Globus pallidus (tissue), 1 donor: Measurements from ENCODE around the gene HDAC8.

Experiments
- DNase-seq: peaks from one replicate; pipeline ENCODE4 v3.0.0-alpha.2; 2015; ENCODE audit warnings: low spot score

The HDAC8 gene

DNA sequence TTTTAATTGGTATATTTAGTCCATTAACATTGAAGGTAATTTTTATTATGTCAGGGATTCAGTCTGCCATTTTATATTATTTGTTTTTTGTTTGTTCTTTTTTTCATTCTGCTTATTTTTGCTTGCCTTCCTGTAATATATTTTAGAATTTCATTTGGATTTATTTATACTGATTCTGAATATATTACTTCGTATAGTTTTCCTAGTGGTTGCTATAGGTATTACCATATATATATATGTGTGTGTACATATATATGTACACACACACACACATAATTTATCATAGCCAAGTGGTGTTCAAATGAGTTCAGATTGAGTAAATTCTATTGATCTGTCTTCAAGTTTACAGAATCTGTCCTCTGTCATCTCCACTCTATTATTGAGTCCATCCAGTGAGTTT is 278.1 kb downstream of the HDAC8 start:
- no peak for DNase-seq

DNA sequence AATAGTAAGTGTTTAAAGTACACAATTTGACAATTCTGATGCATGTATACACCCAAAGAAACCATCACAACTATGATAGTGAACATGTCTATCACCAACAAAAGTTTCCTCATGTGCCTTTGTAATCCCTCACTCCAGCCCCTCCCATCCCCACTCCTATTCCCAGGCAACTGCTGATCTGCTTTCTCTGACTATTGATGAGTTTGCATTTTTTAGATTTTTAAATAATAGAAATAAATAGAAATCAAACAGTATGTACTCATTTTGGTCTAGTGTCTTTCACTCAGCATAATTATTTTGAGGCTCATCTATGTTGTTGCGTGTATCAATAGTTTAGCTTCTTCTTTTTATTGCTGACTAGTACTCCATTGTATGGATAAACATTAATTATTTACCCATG is 290.3 kb downstream of the HDAC8 start:
- no peak for DNase-seq

DNA sequence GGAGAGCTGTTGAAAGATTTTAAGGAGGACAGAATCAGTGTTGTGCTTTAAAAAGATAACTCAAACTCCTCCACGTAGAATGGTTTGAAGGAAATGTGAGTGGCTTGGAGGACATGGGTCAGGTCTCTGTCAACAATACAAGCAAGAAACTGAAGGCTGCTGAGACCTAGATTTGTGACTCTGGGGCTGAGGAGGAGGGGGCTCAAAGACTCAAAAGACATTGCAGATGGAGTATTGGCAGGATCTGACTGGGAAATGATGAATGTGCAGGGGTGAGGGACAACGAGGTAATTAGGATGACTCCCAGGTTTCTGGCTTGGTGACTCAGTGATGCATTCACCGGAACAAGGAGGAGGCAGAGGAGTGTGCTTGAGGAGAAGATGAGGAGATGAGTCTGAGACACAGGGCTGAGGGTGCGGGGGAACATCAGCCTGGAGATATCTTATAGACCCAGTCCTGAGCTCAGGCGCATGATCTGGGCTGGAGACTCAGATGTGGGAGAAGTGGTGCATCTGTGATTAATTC is 292.3 kb downstream of the HDAC8 start:
- no peak for DNase-seq
